Transverse colon (tissue), 4 donors: ENCODE data around the gene PHOSPHO2.

ENCODE experiments used
- CTCF ChIP-seq, 5 experiments: fragments of 200-600 bp in 3 of 5; fragments of 450-650 bp in 2 of 5; sonication (generic) in 3 of 5; IDR thresholded peaks; 1 replicate in 2 of 5; 2 replicates in 3 of 5; pipeline ENCODE4 v1.5.1; 2016 to 2017; ENCODE audit warnings: antibody characterized with exemption in 5 of 5, inconsistent platforms in 3 of 5, mild to moderate bottlenecking in 2 of 5, moderate library complexity in 1 of 5
- EP300 ChIP-seq: sonication (generic); formaldehyde crosslinking; IDR thresholded peaks from one replicate; pipeline ENCODE4 v1.6.1; 2017; ENCODE audit warnings: antibody characterized with exemption, low read depth
- POLR2A ChIP-seq: fragments of 450-650 bp; IDR thresholded peaks from one replicate; pipeline ENCODE4 v1.6.1; 2016; ENCODE audit warnings: antibody characterized with exemption, mild to moderate bottlenecking, moderate library complexity
- POLR2AphosphoS5 ChIP-seq, 3 donors: sonication (generic); formaldehyde crosslinking; IDR thresholded peaks; one replicate each; pipeline ENCODE4 v1.6.1; 2016; ENCODE audit warnings: antibody characterized with exemption in 3 of 3

- TF ChIP-seq CTCF (IDR thresholded peaks at IDR 0.05) (no peak), POLR2A (no peak), EP300 (no peak), POLR2AphosphoS5 (IDR thresholded peaks at IDR 0.05) (no peak)
Measured at GRCh38 chr2:169661265-169661664, 33.0 kb upstream of the PHOSPHO2 start.
